ENCODE measurements around the gene FBXW7.

The FBXW7 gene

GRCh38 chr4:152322656-152323055 is 213.2 kb downstream of the FBXW7 start:
- no peak for DNase-seq

GRCh38 chr4:152321923-152322322 is 214.0 kb downstream of the FBXW7 start:
- DNase-seq, result no peak

- no peak for DNase-seq
These were observed 214.5 kb downstream of the FBXW7 start for GRCh38 chr4:152321398-152321797.

GRCh38 chr4:152316969-152317368 is 218.9 kb downstream of the FBXW7 start:
- DNase-seq, result no peak

- DNase-seq, result no peak
These were observed 225.6 kb downstream of the FBXW7 start for GRCh38 chr4:152310257-152310656.

GRCh38 chr4:152309418-152309817 is 226.5 kb downstream of the FBXW7 start:
- no peak for DNase-seq

GRCh38 chr4:152308951-152309350 is 226.9 kb downstream of the FBXW7 start:
- no peak for DNase-seq

GRCh38 chr4:152307669-152308068 is 228.2 kb downstream of the FBXW7 start:
- no peak for DNase-seq

GRCh38 chr4:152306541-152306940 is 229.4 kb downstream of the FBXW7 start:
- DNase-seq, result no peak

- no peak for DNase-seq
These were observed 231.7 kb downstream of the FBXW7 start for GRCh38 chr4:152304220-152304619.

GRCh38 chr4:152301381-152301780 is 234.5 kb downstream of the FBXW7 start:
- no peak for DNase-seq

- DNase-seq, result no peak
These were observed 236.3 kb downstream of the FBXW7 start for GRCh38 chr4:152299553-152299952.

GRCh38 chr4:152296386-152296785 is 239.5 kb downstream of the FBXW7 start:
- DNase-seq, result no peak

GRCh38 chr4:152294765-152295164 is 241.1 kb downstream of the FBXW7 start:
- no peak for DNase-seq

GRCh38 chr4:152294331-152294730 is 241.6 kb downstream of the FBXW7 start:
- no peak for DNase-seq

- DNase-seq, result no peak
These were observed 242.4 kb downstream of the FBXW7 start for GRCh38 chr4:152293527-152293926.

GRCh38 chr4:152290366-152290921 is 245.4 kb downstream of the FBXW7 start:
- DNase-seq, result no peak

- DNase-seq, result no peak
These were observed 246.0 kb downstream of the FBXW7 start for GRCh38 chr4:152289941-152290340.

GRCh38 chr4:152289541-152289940 is 246.4 kb downstream of the FBXW7 start:
- DNase-seq, result no peak

GRCh38 chr4:152283801-152284470 is 252.0 kb downstream of the FBXW7 start:
- DNase-seq, result no peak

- DNase-seq, result no peak
These were observed 254.1 kb downstream of the FBXW7 start for GRCh38 chr4:152281822-152282221.

- no peak for DNase-seq
These were observed 254.7 kb downstream of the FBXW7 start for GRCh38 chr4:152281211-152281610.

- no peak for DNase-seq
These were observed 256.7 kb downstream of the FBXW7 start for GRCh38 chr4:152279234-152279566.

GRCh38 chr4:152278505-152279233 is 257.2 kb downstream of the FBXW7 start:
- DNase-seq, result no peak

- no peak for DNase-seq
These were observed 257.8 kb downstream of the FBXW7 start for GRCh38 chr4:152278172-152278504.
